GM12878 (cell line): Measurements from ENCODE around the gene PLA2G2C. TPM values are rescaled to one million over a fixed set of nuclear protein-coding genes. Genes with fewer than 3 reads are reported as not detected.

ENCODE experiments used
- ATAC-seq: fragments of 200-7000 bp; cut with Tn5 transposase; 3 replicates; pipeline ENCODE4 v1.9.1; 2020; ENCODE audit warnings: mild to moderate bottlenecking, moderate library complexity
- BruUV-seq: library from RNA; stranded (reverse); fragments of 400-500 nt; replicated peaks from 2 replicates; lab custom pipeline; 2021; lab: Mats Ljungman, UMichigan
- CTCF ChIA-PET: fragments of 300-600 bp; sonication (Branson Sonifier 250); formaldehyde crosslinking; extraction: SDS; loops from one replicate; lab custom pipeline; 2021; ENCODE audit warnings: inconsistent platforms; lab: Yijun Ruan, JAX
- POLR2A ChIA-PET: fragments of 350-600 bp; formaldehyde crosslinking; extraction: SDS; loops from one replicate; lab custom pipeline; 2021; ENCODE audit warnings: inconsistent platforms; lab: Charles Lee
- RAD21 ChIA-PET: fragments of 300-600 bp; sonication (Branson Sonifier 250); formaldehyde crosslinking; loops from one replicate; lab custom pipeline; 2023; ENCODE audit warnings: antibody characterized with exemption; ENCODE audit not compliant: unreplicated experiment; lab: Charles Lee
- SMC1A ChIA-PET: fragments of 300-600 bp; sonication (Branson Sonifier 250); formaldehyde crosslinking; loops from one replicate; lab custom pipeline; 2023; ENCODE audit not compliant: unreplicated experiment, uncharacterized antibody; lab: Charles Lee
- DNase-seq: peaks from one replicate; pipeline ENCODE4 v3.0.0-alpha.2; 2011; ENCODE audit warnings: low read depth, low spot score
- FAIRE-seq: peaks from 3 replicates; lab custom pipeline; 2011; peaks lifted over from hg19 to GRCh38; lab: Jason Lieb, UNC
- H2AFZ ChIP-seq: 2 replicates; pipeline ENCODE4 v1.6.0; 2011; ENCODE audit warnings: low read depth, low read length, control low read depth; ENCODE audit not compliant: control insufficient read depth
- H3K27ac ChIP-seq: 2 replicates; pipeline ENCODE4 v1.5.1; 2011; ENCODE audit warnings: control low read depth; ENCODE audit not compliant: control insufficient read depth, insufficient read depth
- H3K27me3 ChIP-seq, 2 experiments: replicated peaks in 1 of 2; 2 replicates each; pipeline versions ENCODE4 v1.6.0 to v1.6.1; 2011; ENCODE audit warnings: low read length in 1 of 2; ENCODE audit not compliant: control insufficient read depth in 2 of 2, insufficient read depth in 2 of 2
- H3K36me3 ChIP-seq, 2 experiments: 2 replicates each; pipeline ENCODE4 v1.5.1; 2011; ENCODE audit warnings: low read length in 1 of 2; ENCODE audit not compliant: control insufficient read depth in 2 of 2, insufficient read depth in 2 of 2
- H3K4me1 ChIP-seq: 2 replicates; pipeline ENCODE4 v1.6.1; 2011; ENCODE audit warnings: mild to moderate bottlenecking, low read length, moderate library complexity, mixed read lengths; ENCODE audit not compliant: control insufficient read depth, insufficient read depth
- H3K4me2 ChIP-seq: 2 replicates; pipeline ENCODE4 v1.6.0; 2011; ENCODE audit warnings: control low read depth; ENCODE audit not compliant: control insufficient read depth, insufficient read depth
- H3K4me3 ChIP-seq: fragments of 200-600 bp; sonication (generic); 2 replicates; pipeline ENCODE4 v1.5.1; 2016
- H3K79me2 ChIP-seq: 2 replicates; pipeline ENCODE4 v1.6.0; 2011; ENCODE audit warnings: low read length; ENCODE audit not compliant: control insufficient read depth, insufficient read depth
- H3K9ac ChIP-seq: 2 replicates; pipeline ENCODE4 v1.8.0; 2011; ENCODE audit warnings: low read length, control low read depth, mixed read lengths; ENCODE audit not compliant: control insufficient read depth, insufficient read depth
- H3K9me3 ChIP-seq: replicated peaks from 3 replicates; pipeline ENCODE4 v1.5.1; 2011; ENCODE audit warnings: mild to moderate bottlenecking, low read length; ENCODE audit not compliant: control insufficient read depth, insufficient read depth
- H4K20me1 ChIP-seq: 2 replicates; pipeline ENCODE4 v1.6.0; 2011; ENCODE audit not compliant: control insufficient read depth, insufficient read depth
- ASH2L ChIP-seq: fragments of 300-600, 200-600 bp; sonication (generic); IDR thresholded peaks from 2 replicates; pipeline ENCODE4 v1.6.1; 2017; ENCODE audit warnings: low read depth, mild to moderate bottlenecking, borderline replicate concordance
- CBX3 ChIP-seq: fragments of 200-600 bp; sonication (generic); IDR thresholded peaks from 2 replicates; pipeline ENCODE4 v1.6.1; 2016; ENCODE audit warnings: low read depth, borderline replicate concordance
- FOS ChIP-seq: IDR thresholded peaks from 3 replicates; pipeline ENCODE4 v1.6.1; 2011; ENCODE audit warnings: borderline replicate concordance; ENCODE audit not compliant: insufficient read length; ENCODE audit errors: extremely low read depth
- KLF5 ChIP-seq: fragments of 450-650 bp; IDR thresholded peaks from 2 replicates; pipeline ENCODE4 v1.6.1; 2014; ENCODE audit warnings: mild to moderate bottlenecking; ENCODE audit not compliant: partially characterized antibody
- MEF2A ChIP-seq: IDR thresholded peaks from 2 replicates; pipeline ENCODE4 v1.6.1; 2011; ENCODE audit warnings: low read depth, mild to moderate bottlenecking, low read length, moderate library complexity; ENCODE audit not compliant: insufficient read depth
- NRF1 ChIP-seq: conservative IDR thresholded peaks from 2 replicates; pipeline ENCODE4 v1.6.1; 2011; ENCODE audit warnings: mild to moderate bottlenecking, low read depth, low read length, improper control_type of control experiment
- RAD21 ChIP-seq: IDR thresholded peaks from 2 replicates; pipeline ENCODE4 v1.6.1; 2011; ENCODE audit warnings: mild to moderate bottlenecking, low read depth, low read length, moderate library complexity; ENCODE audit not compliant: insufficient read depth
- RELA ChIP-seq: fragments of 450-650 bp; IDR thresholded peaks from 2 replicates; pipeline ENCODE4 v1.8.0; 2014; ENCODE audit warnings: borderline replicate concordance; ENCODE audit not compliant: partially characterized antibody
- SMC3 ChIP-seq: IDR thresholded peaks from 2 replicates; pipeline ENCODE4 v1.6.1; 2011; ENCODE audit warnings: low read length, improper control_type of control experiment, borderline replicate concordance
- SP1 ChIP-seq: IDR thresholded peaks from one replicate; pipeline ENCODE4 v1.6.1; 2011; ENCODE audit warnings: low read depth, low read length
- SREBF2 ChIP-seq: IDR thresholded peaks from 2 replicates; pipeline ENCODE4 v1.6.1; 2012; ENCODE audit warnings: mild to moderate bottlenecking, low read length
- WGBS: methylation state at CpG from one replicate; pipeline ENCODE4 v1.1.6; 2016; ENCODE audit warnings: low lambda C conversion rate; ENCODE audit not compliant: insufficient replicate concordance, insufficient coverage; ENCODE audit errors: missing lambda C conversion rate; 5-methylcytosine and 5-hydroxymethylcytosine counted together
- in situ Hi-C: fragments of 300-500 bp; cut with MboI; formaldehyde crosslinking; loops from 9 replicates; pipeline ENCODE4 v1.14.3; 2018; ENCODE audit warnings: mixed read lengths
- intact Hi-C: fragments of 100-400 bp; cut with micrococcal nuclease; formaldehyde crosslinking; loops from one replicate; pipeline ENCODE4 v1.14.2; 2022; ENCODE audit not compliant: unreplicated experiment
- polyA plus RNA-seq, 11 experiments: library from polyadenylated mRNA; depleted of rRNA in 4 of 11; unstranded in 6 of 11; stranded (reverse) in 5 of 11; fragments of >200 nt; fragmentation: Nextera tagmentation in 4 of 11; fragmentation: Illumina TruSeq in 1 of 11; extraction: Ambion mirVana in 4 of 11; extraction: Trizol in 1 of 11; gene quantifications; 1 replicate in 1 of 11; 2 replicates in 10 of 11; pipeline versions ENCODE4 v1.2.1 to v1.2.3, GENCODE V29; 2011 to 2016; ENCODE audit warnings: inconsistent platforms in 2 of 11, missing spikeins in 2 of 11, low read depth in 1 of 11
- total RNA-seq, 4 experiments: library from RNA; depleted of rRNA in 3 of 4; stranded (reverse); fragments of >200 nt in 3 of 4; fragmentation: Illumina TruSeq in 1 of 4; extraction: Trizol in 1 of 4; gene quantifications; 2 replicates each; pipeline versions ENCODE4 v1.2.1 to v1.2.3, GENCODE V29; 2013 to 2021
- TF ChIP-seq, protein P1 (sequence below): fragments of 450-650 bp; IDR thresholded peaks from 2 replicates; pipeline ENCODE4 v1.6.1; 2017; ENCODE audit warnings: mild to moderate bottlenecking
- TF ChIP-seq, protein P2 (sequence below): fragments of 450-650 bp; IDR thresholded peaks from 2 replicates; pipeline ENCODE4 v1.6.1; 2017; ENCODE audit warnings: mild to moderate bottlenecking, moderate library complexity
- TF ChIP-seq, protein P3 (sequence below): IDR thresholded peaks from 2 replicates; pipeline ENCODE4 v1.6.1; 2012; ENCODE audit warnings: mild to moderate bottlenecking, low read depth, low read length

PLA2G2C gene
- total and polyA plus RNA-seq, 10 of the 15 experiments (the other 5 are each of a cell fraction or from before 2014, with no cell fraction given): 0.05 TPM; not detected in 9

DNA sequence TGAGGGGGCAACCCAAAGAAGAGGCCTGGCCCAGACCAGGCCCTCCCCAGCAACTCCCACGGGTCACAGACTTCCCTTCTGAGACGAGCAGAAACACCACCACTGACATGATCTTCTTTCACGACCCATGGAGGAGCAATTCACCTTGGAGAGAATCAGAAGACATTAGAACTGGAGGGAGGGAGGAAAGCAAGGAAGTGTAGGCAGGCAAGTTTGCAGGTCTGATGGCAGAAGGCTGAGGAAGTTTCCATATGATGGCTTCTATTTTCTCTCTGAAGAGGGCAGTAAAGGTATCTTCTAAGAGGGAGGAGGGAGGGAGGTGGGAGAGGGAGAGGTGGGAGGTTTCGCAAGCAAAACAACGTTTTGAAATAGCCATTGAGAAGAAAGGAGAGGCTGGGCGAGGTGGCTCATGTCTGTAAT lies 1.8 kb downstream of the PLA2G2C start:
- FAIRE-seq (no peak), ATAC-seq (no peak), DNase-seq (no peak)
- Histone ChIP-seq H4K20me1 (no peaks in the 10 kb centered on the region), H3K27me3 (peaks cover 4 to 10% of the 10 kb centered on the region in 2 experiments), H3K9ac (no peak overlapping the region), H3K36me3 (no peaks in the 10 kb centered on the region), H3K79me2 (no peaks in the 10 kb centered on the region), H3K27ac (no peak overlapping the region), H3K4me3 (no peak overlapping the region), H3K9me3 (no peaks in the 10 kb centered on the region; the same call in 2 of the 3 replicates), H3K4me1 (peaks cover 12% of the 10 kb centered on the region), H3K4me2 (no peak overlapping the region), H2AFZ (no peak overlapping the region)
- no TSS peak for BruUV-seq
- CTCF ChIA-PET: no interaction called here
- intact Hi-C loops: no loop called here
- RAD21 ChIA-PET: no interaction called here
- SMC1A ChIA-PET: no interaction called here
- POLR2A ChIA-PET: no interaction called here
- WGBS: 30% methylated on average over 6 of the region's 6 CpGs
- in situ Hi-C loops: no loop called here
- TF ChIP-seq FOS: no peak
- TF ChIP-seq, protein P1, sequence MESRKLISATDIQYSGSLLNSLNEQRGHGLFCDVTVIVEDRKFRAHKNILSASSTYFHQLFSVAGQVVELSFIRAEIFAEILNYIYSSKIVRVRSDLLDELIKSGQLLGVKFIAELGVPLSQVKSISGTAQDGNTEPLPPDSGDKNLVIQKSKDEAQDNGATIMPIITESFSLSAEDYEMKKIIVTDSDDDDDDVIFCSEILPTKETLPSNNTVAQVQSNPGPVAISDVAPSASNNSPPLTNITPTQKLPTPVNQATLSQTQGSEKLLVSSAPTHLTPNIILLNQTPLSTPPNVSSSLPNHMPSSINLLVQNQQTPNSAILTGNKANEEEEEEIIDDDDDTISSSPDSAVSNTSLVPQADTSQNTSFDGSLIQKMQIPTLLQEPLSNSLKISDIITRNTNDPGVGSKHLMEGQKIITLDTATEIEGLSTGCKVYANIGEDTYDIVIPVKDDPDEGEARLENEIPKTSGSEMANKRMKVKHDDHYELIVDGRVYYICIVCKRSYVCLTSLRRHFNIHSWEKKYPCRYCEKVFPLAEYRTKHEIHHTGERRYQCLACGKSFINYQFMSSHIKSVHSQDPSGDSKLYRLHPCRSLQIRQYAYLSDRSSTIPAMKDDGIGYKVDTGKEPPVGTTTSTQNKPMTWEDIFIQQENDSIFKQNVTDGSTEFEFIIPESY: no peak
- TF ChIP-seq SREBF2: no peak
- no peak for TF ChIP-seq ASH2L
- TF ChIP-seq SMC3: no peak
- TF ChIP-seq MEF2A: no peak
- TF ChIP-seq SP1: no peak
- TF ChIP-seq RAD21: no peak
- TF ChIP-seq CBX3: no peak
- TF ChIP-seq, protein P2, sequence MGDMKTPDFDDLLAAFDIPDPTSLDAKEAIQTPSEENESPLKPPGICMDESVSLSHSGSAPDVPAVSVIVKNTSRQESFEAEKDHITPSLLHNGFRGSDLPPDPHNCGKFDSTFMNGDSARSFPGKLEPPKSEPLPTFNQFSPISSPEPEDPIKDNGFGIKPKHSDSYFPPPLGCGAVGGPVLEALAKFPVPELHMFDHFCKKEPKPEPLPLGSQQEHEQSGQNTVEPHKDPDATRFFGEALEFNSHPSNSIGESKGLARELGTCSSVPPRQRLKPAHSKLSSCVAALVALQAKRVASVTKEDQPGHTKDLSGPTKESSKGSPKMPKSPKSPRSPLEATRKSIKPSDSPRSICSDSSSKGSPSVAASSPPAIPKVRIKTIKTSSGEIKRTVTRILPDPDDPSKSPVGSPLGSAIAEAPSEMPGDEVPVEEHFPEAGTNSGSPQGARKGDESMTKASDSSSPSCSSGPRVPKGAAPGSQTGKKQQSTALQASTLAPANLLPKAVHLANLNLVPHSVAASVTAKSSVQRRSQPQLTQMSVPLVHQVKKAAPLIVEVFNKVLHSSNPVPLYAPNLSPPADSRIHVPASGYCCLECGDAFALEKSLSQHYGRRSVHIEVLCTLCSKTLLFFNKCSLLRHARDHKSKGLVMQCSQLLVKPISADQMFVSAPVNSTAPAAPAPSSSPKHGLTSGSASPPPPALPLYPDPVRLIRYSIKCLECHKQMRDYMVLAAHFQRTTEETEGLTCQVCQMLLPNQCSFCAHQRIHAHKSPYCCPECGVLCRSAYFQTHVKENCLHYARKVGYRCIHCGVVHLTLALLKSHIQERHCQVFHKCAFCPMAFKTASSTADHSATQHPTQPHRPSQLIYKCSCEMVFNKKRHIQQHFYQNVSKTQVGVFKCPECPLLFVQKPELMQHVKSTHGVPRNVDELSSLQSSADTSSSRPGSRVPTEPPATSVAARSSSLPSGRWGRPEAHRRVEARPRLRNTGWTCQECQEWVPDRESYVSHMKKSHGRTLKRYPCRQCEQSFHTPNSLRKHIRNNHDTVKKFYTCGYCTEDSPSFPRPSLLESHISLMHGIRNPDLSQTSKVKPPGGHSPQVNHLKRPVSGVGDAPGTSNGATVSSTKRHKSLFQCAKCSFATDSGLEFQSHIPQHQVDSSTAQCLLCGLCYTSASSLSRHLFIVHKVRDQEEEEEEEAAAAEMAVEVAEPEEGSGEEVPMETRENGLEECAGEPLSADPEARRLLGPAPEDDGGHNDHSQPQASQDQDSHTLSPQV: no peak
- TF ChIP-seq, protein P3, sequence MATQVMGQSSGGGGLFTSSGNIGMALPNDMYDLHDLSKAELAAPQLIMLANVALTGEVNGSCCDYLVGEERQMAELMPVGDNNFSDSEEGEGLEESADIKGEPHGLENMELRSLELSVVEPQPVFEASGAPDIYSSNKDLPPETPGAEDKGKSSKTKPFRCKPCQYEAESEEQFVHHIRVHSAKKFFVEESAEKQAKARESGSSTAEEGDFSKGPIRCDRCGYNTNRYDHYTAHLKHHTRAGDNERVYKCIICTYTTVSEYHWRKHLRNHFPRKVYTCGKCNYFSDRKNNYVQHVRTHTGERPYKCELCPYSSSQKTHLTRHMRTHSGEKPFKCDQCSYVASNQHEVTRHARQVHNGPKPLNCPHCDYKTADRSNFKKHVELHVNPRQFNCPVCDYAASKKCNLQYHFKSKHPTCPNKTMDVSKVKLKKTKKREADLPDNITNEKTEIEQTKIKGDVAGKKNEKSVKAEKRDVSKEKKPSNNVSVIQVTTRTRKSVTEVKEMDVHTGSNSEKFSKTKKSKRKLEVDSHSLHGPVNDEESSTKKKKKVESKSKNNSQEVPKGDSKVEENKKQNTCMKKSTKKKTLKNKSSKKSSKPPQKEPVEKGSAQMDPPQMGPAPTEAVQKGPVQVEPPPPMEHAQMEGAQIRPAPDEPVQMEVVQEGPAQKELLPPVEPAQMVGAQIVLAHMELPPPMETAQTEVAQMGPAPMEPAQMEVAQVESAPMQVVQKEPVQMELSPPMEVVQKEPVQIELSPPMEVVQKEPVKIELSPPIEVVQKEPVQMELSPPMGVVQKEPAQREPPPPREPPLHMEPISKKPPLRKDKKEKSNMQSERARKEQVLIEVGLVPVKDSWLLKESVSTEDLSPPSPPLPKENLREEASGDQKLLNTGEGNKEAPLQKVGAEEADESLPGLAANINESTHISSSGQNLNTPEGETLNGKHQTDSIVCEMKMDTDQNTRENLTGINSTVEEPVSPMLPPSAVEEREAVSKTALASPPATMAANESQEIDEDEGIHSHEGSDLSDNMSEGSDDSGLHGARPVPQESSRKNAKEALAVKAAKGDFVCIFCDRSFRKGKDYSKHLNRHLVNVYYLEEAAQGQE: no peak
- TF ChIP-seq KLF5: no peak
- no peak for TF ChIP-seq NRF1
- no peak for TF ChIP-seq RELA
